ENCODE measurements around the gene B3GAT1. TPM values are rescaled to one million over a fixed set of nuclear protein-coding genes. Genes with fewer than 3 reads are reported as not detected.

Gene B3GAT1
- total RNA-seq, 4 donors from 2014 or later = 0.14 to 0.16 TPM; not detected in 2

DNA sequence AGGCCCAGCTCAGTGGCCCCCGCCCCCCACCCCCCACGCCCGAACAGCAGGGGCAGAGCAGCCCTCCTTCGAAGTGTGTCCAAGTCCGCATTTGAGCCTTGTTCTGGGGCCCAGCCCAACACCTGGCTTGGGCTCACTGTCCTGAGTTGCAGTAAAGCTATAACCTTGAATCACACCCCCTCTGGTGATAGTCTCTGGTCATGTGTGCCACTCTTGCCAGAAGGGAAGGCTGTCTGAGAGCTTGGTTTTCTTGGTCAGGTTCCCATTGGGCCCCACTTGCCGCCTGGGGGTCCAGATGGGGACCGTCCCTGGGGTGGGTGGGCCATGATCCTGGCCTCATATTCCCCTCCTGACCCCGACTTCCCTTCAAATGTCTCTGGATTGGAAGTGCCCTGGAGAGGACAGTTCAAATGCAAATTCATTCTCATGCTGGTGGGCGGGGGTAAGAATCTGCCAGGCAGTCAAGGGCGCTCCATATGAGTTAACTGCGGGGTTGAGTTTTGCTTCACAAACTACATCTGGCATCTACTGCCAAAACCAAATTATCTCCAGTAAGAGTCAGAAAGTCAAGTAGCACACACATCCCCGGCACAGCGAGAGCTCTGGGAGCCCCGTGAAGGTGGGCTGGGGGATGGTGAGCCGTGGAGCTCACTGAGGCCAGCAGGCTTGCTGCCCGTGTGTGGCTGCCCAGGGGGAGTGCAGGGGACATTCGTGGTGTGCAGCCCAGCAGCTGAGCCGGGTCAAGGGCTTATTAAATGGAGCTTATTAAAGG, 35.7 kb downstream of the B3GAT1 start:
- no peak for DNase-seq
- no peak overlapping the region for H3K4me3 ChIP-seq
- WGBS, 2 donors (ENCODE audit: low coverage in 1 of 2) = 80% methylated on average over 14 of the region's 18 CpGs; no CpG with 5 or more reads in 1 of the 2 donors
- no peaks in the 10 kb centered on the region for H3K27me3 ChIP-seq
- in situ Hi-C loops (cut with MboI; ENCODE audit: low pct_ligation_motif_present in 1 of 4, low pct_unique_long_range_greater_than_20kb in 1 of 4, low sequenced_read_pairs in 3 of 4) (no loop called here), intact Hi-C loops (cut with DNase I; ENCODE audit: low total_unique reads) (no loop called here)
- no peaks in the 10 kb centered on the region for H3K9me3 ChIP-seq
- no peak overlapping the region for H3K27ac ChIP-seq
- H3K36me3 ChIP-seq = no peaks in the 10 kb centered on the region
- TF ChIP-seq EP300 (IDR thresholded peaks at IDR 0.05; ENCODE audit: low read depth) = no peak
- TF ChIP-seq, protein P1, sequence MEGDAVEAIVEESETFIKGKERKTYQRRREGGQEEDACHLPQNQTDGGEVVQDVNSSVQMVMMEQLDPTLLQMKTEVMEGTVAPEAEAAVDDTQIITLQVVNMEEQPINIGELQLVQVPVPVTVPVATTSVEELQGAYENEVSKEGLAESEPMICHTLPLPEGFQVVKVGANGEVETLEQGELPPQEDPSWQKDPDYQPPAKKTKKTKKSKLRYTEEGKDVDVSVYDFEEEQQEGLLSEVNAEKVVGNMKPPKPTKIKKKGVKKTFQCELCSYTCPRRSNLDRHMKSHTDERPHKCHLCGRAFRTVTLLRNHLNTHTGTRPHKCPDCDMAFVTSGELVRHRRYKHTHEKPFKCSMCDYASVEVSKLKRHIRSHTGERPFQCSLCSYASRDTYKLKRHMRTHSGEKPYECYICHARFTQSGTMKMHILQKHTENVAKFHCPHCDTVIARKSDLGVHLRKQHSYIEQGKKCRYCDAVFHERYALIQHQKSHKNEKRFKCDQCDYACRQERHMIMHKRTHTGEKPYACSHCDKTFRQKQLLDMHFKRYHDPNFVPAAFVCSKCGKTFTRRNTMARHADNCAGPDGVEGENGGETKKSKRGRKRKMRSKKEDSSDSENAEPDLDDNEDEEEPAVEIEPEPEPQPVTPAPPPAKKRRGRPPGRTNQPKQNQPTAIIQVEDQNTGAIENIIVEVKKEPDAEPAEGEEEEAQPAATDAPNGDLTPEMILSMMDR (IDR thresholded peaks at IDR 0.05) = no peak
- no peak for TF ChIP-seq POLR2AphosphoS5 (IDR thresholded peaks at IDR 0.05)
- no peak for TF ChIP-seq POLR2A (IDR thresholded peaks at IDR 0.05)
- H3K4me1 ChIP-seq = no peaks in the 10 kb centered on the region

GRCh38 chr11:134374891-134375550, 37.0 kb downstream of the B3GAT1 start:
- in situ Hi-C loops (cut with MboI; ENCODE audit: low pct_ligation_motif_present in 1 of 4, low pct_unique_long_range_greater_than_20kb in 1 of 4, low sequenced_read_pairs in 3 of 4) (no loop called here), intact Hi-C loops (cut with DNase I; ENCODE audit: low total_unique reads) (no loop called here)
- Histone ChIP-seq H3K9me3 (no peaks in the 10 kb centered on the region), H3K27me3 (no peaks in the 10 kb centered on the region), H3K36me3 (no peaks in the 10 kb centered on the region), H3K4me1 (no peaks in the 10 kb centered on the region), H3K27ac (no peak overlapping the region), H3K4me3 (no peak overlapping the region)
- TF ChIP-seq EP300 (IDR thresholded peaks at IDR 0.05; ENCODE audit: low read depth) = no peak
- no peak for TF ChIP-seq POLR2A (IDR thresholded peaks at IDR 0.05)
- TF ChIP-seq, protein P1 (IDR thresholded peaks at IDR 0.05) = no peak
- TF ChIP-seq POLR2AphosphoS5 (IDR thresholded peaks at IDR 0.05) = no peak
- no peak for DNase-seq
- WGBS, 2 donors (ENCODE audit: low coverage in 1 of 2) = 89% methylated on average over 16 of the region's 16 CpGs; no CpG with 5 or more reads in 1 of the 2 donors

DNA sequence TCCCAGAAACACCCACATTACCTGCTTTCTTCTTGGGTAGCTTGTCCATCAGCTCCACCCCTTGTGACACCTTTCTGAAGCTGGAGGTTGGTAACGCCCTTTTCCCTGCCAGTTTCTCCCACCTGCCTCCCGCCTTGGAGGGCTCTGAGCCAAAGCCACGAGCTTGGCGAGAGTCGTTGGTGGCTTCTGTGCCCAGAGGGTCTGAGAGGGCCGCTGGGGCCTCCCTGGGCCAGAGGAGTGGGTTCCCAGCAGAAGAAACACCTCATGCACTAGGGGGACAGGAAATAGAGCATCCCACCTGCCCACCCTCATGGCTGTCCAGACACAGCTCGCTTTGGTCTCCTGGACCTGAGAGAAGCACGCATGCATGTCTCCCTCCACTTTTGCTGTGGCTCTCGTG, 37.9 kb downstream of the B3GAT1 start:
- in situ Hi-C loops (cut with MboI; ENCODE audit: low pct_ligation_motif_present in 1 of 4, low pct_unique_long_range_greater_than_20kb in 1 of 4, low sequenced_read_pairs in 3 of 4) = no loop called here

GRCh38 chr11:134373591-134374052, 38.4 kb downstream of the B3GAT1 start:
- H3K36me3 ChIP-seq = no peaks in the 10 kb centered on the region
- DNase-seq = no peak
- intact Hi-C loops (cut with DNase I; ENCODE audit: low total_unique reads) = no loop called here

More for the DNA sequence above, 37.9 kb downstream of the B3GAT1 start:
- no peak overlapping the region for H3K27ac ChIP-seq
- H3K4me1 ChIP-seq = no peaks in the 10 kb centered on the region
- H3K9me3 ChIP-seq = no peaks in the 10 kb centered on the region
- no peaks in the 10 kb centered on the region for H3K27me3 ChIP-seq
- no peak overlapping the region for H3K4me3 ChIP-seq
- no peaks in the 10 kb centered on the region for H3K36me3 ChIP-seq
- 83 to 87% methylated on average over 1 to 9 of the region's 9 CpGs for WGBS, 2 donors (ENCODE audit: low coverage in 1 of 2)
- no peak for TF ChIP-seq POLR2AphosphoS5 (IDR thresholded peaks at IDR 0.05)
- no peak for TF ChIP-seq POLR2A (IDR thresholded peaks at IDR 0.05)
- no peak for TF ChIP-seq EP300 (IDR thresholded peaks at IDR 0.05; ENCODE audit: low read depth)
- TF ChIP-seq, protein P1 (IDR thresholded peaks at IDR 0.05) = no peak
- DNase-seq = no peak
- intact Hi-C loops (cut with DNase I; ENCODE audit: low total_unique reads) = no loop called here

More at GRCh38 chr11:134373591-134374052, 38.4 kb downstream of the B3GAT1 start:
- no peaks in the 10 kb centered on the region for H3K9me3 ChIP-seq
- H3K27me3 ChIP-seq = no peaks in the 10 kb centered on the region
- H3K4me1 ChIP-seq = no peaks in the 10 kb centered on the region
- H3K27ac ChIP-seq = no peak overlapping the region
- in situ Hi-C loops (cut with MboI; ENCODE audit: low pct_ligation_motif_present in 1 of 4, low pct_unique_long_range_greater_than_20kb in 1 of 4, low sequenced_read_pairs in 3 of 4) = no loop called here
- WGBS, 2 donors (ENCODE audit: low coverage in 1 of 2) = 91% methylated on average over 14 of the region's 14 CpGs; no CpG with 5 or more reads in 1 of the 2 donors
- TF ChIP-seq EP300 (IDR thresholded peaks at IDR 0.05; ENCODE audit: low read depth) (no peak), POLR2A (IDR thresholded peaks at IDR 0.05) (no peak), POLR2AphosphoS5 (IDR thresholded peaks at IDR 0.05) (no peak)
- TF ChIP-seq, protein P1 (IDR thresholded peaks at IDR 0.05) = no peak
- H3K4me3 ChIP-seq = no peak overlapping the region

All from transverse colon (tissue), 4 donors.